HEK293 (cell line): Measurements from ENCODE around the gene SARNP.

Source experiments
- CTCF ChIA-PET: fragments of 350-600 bp; formaldehyde crosslinking; extraction: SDS; loops from one replicate; lab custom pipeline; 2021; ENCODE audit warnings: antibody characterized with exemption; lab: Yijun Ruan, JAX
- POLR2A ChIA-PET: fragments of 300-600 bp; formaldehyde crosslinking; extraction: SDS; loops from one replicate; lab custom pipeline; 2020; ENCODE audit warnings: antibody characterized with exemption, inconsistent platforms; lab: Yijun Ruan, JAX
- H3K27ac ChIP-seq: fragments of 200-500 bp; sonication (Bioruptor generic); 2 replicates; pipeline ENCODE4 v1.5.1; 2014; ENCODE audit warnings: low read depth, low read length, control low read depth, inconsistent platforms; ENCODE audit errors: extremely low read depth
- H3K36me3 ChIP-seq, 2 experiments: fragments of 200-500 bp in 1 of 2; sonication (Bioruptor generic) in 1 of 2; 1 replicate in 1 of 2; 2 replicates in 1 of 2; pipeline ENCODE4 v1.5.1; 2014 to 2017; ENCODE audit warnings: inconsistent platforms in 2 of 2, low read length in 2 of 2; ENCODE audit not compliant: control insufficient read depth in 2 of 2, insufficient read depth in 1 of 2
- H3K4me1 ChIP-seq: fragments of 200-500 bp; sonication (Bioruptor generic); 2 replicates; pipeline ENCODE4 v1.5.1; 2014; ENCODE audit warnings: mild to moderate bottlenecking, low read length, inconsistent platforms; ENCODE audit not compliant: control insufficient read depth, insufficient read depth
- H3K4me3 ChIP-seq: 2 replicates; pipeline ENCODE4 v1.5.1; 2011; ENCODE audit warnings: low read depth, mild to moderate bottlenecking, control low read depth, low read length, moderate library complexity
- H3K9me3 ChIP-seq: fragments of 200-500 bp; sonication (Bioruptor generic); 2 replicates; pipeline ENCODE4 v1.5.1; 2014; ENCODE audit warnings: low read depth, low read length, inconsistent platforms; ENCODE audit not compliant: control insufficient read depth, insufficient read depth
- BCL11B ChIP-seq: fragments of 450-650 bp; formaldehyde crosslinking; IDR thresholded peaks from 2 replicates; pipeline ENCODE4 v1.5.1; 2016; ENCODE audit warnings: low read depth, missing biosample characterization, missing genetic modification characterization
- CTCF ChIP-seq: fragments of 450-650 bp; formaldehyde crosslinking; IDR thresholded peaks from 2 replicates; pipeline ENCODE4 v1.5.1; 2016; ENCODE audit warnings: missing biosample characterization, missing genetic modification characterization
- EGR2 ChIP-seq: fragments of 450-650 bp; formaldehyde crosslinking; IDR thresholded peaks from 2 replicates; pipeline ENCODE4 v1.5.1; 2016; ENCODE audit warnings: low read depth, missing biosample characterization, missing genetic modification characterization
- GLIS2 ChIP-seq: fragments of 450-650 bp; formaldehyde crosslinking; IDR thresholded peaks from 2 replicates; pipeline ENCODE4 v1.5.1; 2016; ENCODE audit warnings: missing biosample characterization, missing genetic modification characterization
- KLF8 ChIP-seq: fragments of 450-650 bp; formaldehyde crosslinking; IDR thresholded peaks from 2 replicates; pipeline ENCODE4 v1.5.1; 2016; ENCODE audit warnings: missing biosample characterization, missing genetic modification characterization
- SALL2 ChIP-seq: fragments of 450-650 bp; formaldehyde crosslinking; IDR thresholded peaks from 2 replicates; pipeline ENCODE4 v1.5.0; 2017; ENCODE audit warnings: missing biosample characterization, mild to moderate bottlenecking, missing genetic modification characterization, borderline replicate concordance
- SCRT2 ChIP-seq: fragments of 450-650 bp; formaldehyde crosslinking; IDR thresholded peaks from 2 replicates; pipeline ENCODE4 v1.5.1; 2016; ENCODE audit warnings: missing biosample characterization, missing genetic modification characterization
- YY1 ChIP-seq: fragments of 450-650 bp; formaldehyde crosslinking; IDR thresholded peaks from 2 replicates; pipeline ENCODE4 v1.5.1; 2018; ENCODE audit warnings: missing biosample characterization, missing genetic modification characterization
- ZBTB48 ChIP-seq: fragments of 450-650 bp; formaldehyde crosslinking; IDR thresholded peaks from 2 replicates; pipeline ENCODE4 v1.5.1; 2016; ENCODE audit warnings: missing biosample characterization, missing genetic modification characterization
- ZEB2 ChIP-seq: fragments of 450-650 bp; formaldehyde crosslinking; IDR thresholded peaks from 2 replicates; pipeline ENCODE4 v1.5.1; 2016; ENCODE audit warnings: missing biosample characterization, missing genetic modification characterization
- ZIC2 ChIP-seq: fragments of 450-650 bp; formaldehyde crosslinking; IDR thresholded peaks from 2 replicates; pipeline ENCODE4 v1.5.1; 2016; ENCODE audit warnings: missing biosample characterization, missing genetic modification characterization
- ZNF112 ChIP-seq: fragments of 450-650 bp; formaldehyde crosslinking; IDR thresholded peaks from 2 replicates; pipeline ENCODE4 v1.5.0; 2017; ENCODE audit warnings: missing biosample characterization, missing genetic modification characterization
- ZNF19 ChIP-seq: fragments of 450-650 bp; formaldehyde crosslinking; IDR thresholded peaks from 2 replicates; pipeline ENCODE4; 2016; ENCODE audit warnings: missing biosample characterization, missing genetic modification characterization, low read depth
- ZNF202 ChIP-seq: fragments of 450-650 bp; formaldehyde crosslinking; IDR thresholded peaks from 2 replicates; pipeline ENCODE4 v1.5.1; 2016; ENCODE audit warnings: missing biosample characterization, missing genetic modification characterization, borderline replicate concordance
- ZNF335 ChIP-seq: fragments of 450-650 bp; formaldehyde crosslinking; conservative IDR thresholded peaks from 2 replicates; pipeline ENCODE4 v1.5.1; 2016; ENCODE audit warnings: missing biosample characterization, missing genetic modification characterization
- ZNF600 ChIP-seq: fragments of 450-650 bp; formaldehyde crosslinking; IDR thresholded peaks from 2 replicates; pipeline ENCODE4 v1.5.1; 2016; ENCODE audit warnings: missing biosample characterization, missing genetic modification characterization
- ZNF654 ChIP-seq: fragments of 450-650 bp; formaldehyde crosslinking; IDR thresholded peaks from 2 replicates; pipeline ENCODE4 v1.5.1; 2016; ENCODE audit warnings: low read depth, missing biosample characterization, missing genetic modification characterization
- ZNF677 ChIP-seq: fragments of 450-650 bp; IDR thresholded peaks from 2 replicates; pipeline ENCODE4 v1.5.0; 2018; ENCODE audit warnings: missing biosample characterization, mild to moderate bottlenecking, missing genetic modification characterization, moderate library complexity
- TF ChIP-seq, protein P1 (sequence below): fragments of 450-650 bp; formaldehyde crosslinking; IDR thresholded peaks from 2 replicates; pipeline ENCODE4; 2016; ENCODE audit warnings: missing biosample characterization, missing genetic modification characterization
- TF ChIP-seq, protein P2 (sequence below): fragments of 450-650 bp; formaldehyde crosslinking; IDR thresholded peaks from 2 replicates; pipeline ENCODE4 v1.5.1; 2016; ENCODE audit warnings: missing biosample characterization, missing genetic modification characterization

The SARNP gene

GRCh38 chr12:55723516-55724225 lies 93.9 kb downstream of the SARNP start (continued):
- TF ChIP-seq ZIC2 (peak; percentile 41; the same call in 1 of the 2 replicates), ZNF335 (tag by site-specific recombination) (no peak), ZEB2 (tag by site-specific recombination) (no peak), ZNF112 (tag by site-specific recombination) (no peak), ZBTB48 (tag by site-specific recombination) (no peak), KLF8 (tag by site-specific recombination) (no peak)
- TF ChIP-seq, protein P1, sequence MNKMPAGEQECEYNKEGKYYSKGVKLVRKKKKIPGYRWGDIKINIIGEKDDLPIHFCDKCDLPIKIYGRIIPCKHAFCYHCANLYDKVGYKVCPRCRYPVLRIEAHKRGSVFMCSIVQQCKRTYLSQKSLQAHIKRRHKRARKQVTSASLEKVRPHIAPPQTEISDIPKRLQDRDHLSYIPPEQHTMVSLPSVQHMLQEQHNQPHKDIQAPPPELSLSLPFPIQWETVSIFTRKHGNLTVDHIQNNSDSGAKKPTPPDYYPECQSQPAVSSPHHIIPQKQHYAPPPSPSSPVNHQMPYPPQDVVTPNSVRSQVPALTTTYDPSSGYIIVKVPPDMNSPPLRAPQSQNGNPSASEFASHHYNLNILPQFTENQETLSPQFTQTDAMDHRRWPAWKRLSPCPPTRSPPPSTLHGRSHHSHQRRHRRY = no peak

GRCh38 chr12:55722948-55723347 lies 94.6 kb downstream of the SARNP start:
- CTCF ChIA-PET = interaction anchor here (0.7 to 7.0 kb wide), 6 partner anchors 8 to 77 kb away, joined by 3 to 127 read pairs (median 4); partner anchors contain the start of gene ITGA7
- H3K4me3 ChIP-seq = no peak overlapping the region
- peaks cover 12 to 72% of the 10 kb centered on the region in 2 experiments for H3K36me3 ChIP-seq
- H3K4me1 ChIP-seq = peaks cover under 1% of the 10 kb centered on the region; the same call in 1 of the 2 replicates
- H3K9me3 ChIP-seq = no peaks in the 10 kb centered on the region
- no peak for TF ChIP-seq SALL2 (tag by site-specific recombination)
- no peak overlapping the region for H3K27ac ChIP-seq
- POLR2A ChIA-PET = interaction anchor here (0.6 to 1.3 kb wide), 3 partner anchors 22 to 145 kb away, joined by 3 to 4 read pairs (median 4); no protein-coding TSS in a partner anchor

GRCh38 chr12:55721601-55722213 lies 95.8 kb downstream of the SARNP start:
- POLR2A ChIA-PET = no interaction called here
- CTCF ChIA-PET = interaction anchor here (0.6 to 7.0 kb wide), 8 partner anchors 8 to 319 kb away, joined by 3 to 127 read pairs (median 6); partner anchors contain the start of gene ITGA7

DNA sequence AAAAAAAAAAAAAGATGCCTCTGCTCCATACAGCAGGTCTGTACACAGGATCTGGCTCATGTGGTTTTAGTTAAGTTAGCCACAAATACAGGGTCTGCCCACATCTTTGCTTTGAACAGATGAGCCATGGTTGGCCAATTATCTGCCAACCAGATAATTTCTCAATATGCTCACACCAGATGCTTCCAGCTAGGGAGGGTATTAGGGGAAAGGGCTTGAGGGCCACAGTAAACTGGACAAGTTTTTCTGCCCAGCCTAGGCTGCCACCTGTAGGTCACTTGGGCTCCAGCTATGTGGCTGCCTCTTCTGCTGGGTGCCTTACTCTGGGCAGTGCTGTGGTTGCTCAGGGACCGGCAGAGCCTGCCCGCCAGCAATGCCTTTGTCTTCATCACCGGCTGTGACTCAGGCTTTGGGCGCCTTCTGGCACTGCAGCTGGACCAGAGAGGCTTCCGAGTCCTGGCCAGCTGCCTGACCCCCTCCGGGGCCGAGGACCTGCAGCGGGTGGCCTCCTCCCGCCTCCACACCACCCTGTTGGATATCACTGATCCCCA lies 96.6 kb downstream of the SARNP start:
- Histone ChIP-seq H3K4me1 (peaks cover 13% of the 10 kb centered on the region; the same call in 1 of the 2 replicates), H3K36me3 (peaks cover 6 to 54% of the 10 kb centered on the region in 2 experiments), H3K9me3 (no peaks in the 10 kb centered on the region), H3K27ac (no peak overlapping the region), H3K4me3 (no peak overlapping the region)
- CTCF ChIA-PET = interaction anchor here (0.6 to 7.0 kb wide), 11 partner anchors 9 to 105 kb away, joined by 3 to 127 read pairs (median 5); partner anchors contain the start of gene ITGA7
- POLR2A ChIA-PET = interaction anchor here (0.7 to 1.7 kb wide), 3 partner anchors 8 to 20 kb away, joined by 3 to 7 read pairs (median 4); partner anchors contain the start of gene CD63
- TF ChIP-seq ZNF654 (tag by site-specific recombination) = peak; percentile 30
- TF ChIP-seq, protein P2, sequence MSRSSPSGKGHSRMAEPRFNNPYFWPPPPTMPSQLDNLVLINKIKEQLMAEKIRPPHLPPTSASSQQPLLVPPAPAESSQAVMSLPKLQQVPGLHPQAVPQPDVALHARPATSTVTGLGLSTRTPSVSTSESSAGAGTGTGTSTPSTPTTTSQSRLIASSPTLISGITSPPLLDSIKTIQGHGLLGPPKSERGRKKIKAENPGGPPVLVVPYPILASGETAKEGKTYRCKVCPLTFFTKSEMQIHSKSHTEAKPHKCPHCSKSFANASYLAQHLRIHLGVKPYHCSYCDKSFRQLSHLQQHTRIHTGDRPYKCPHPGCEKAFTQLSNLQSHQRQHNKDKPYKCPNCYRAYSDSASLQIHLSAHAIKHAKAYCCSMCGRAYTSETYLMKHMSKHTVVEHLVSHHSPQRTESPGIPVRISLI = peak; percentile 83
- peak; percentile 79 for TF ChIP-seq ZBTB48 (tag by site-specific recombination)
- peak; percentile 32; the same call in 1 of the 2 replicates for TF ChIP-seq EGR2 (tag by site-specific recombination)
- TF ChIP-seq BCL11B = no peak
- peak; percentile 67; the same call in 1 of the 2 replicates for TF ChIP-seq CTCF (tag by site-specific recombination)
- no peak for TF ChIP-seq ZNF202 (tag by site-specific recombination)
- peak; percentile 75 for TF ChIP-seq SCRT2 (tag by site-specific recombination)
- TF ChIP-seq GLIS2 (tag by site-specific recombination) = peak; percentile 26; the same call in 1 of the 2 replicates
- no peak for TF ChIP-seq ZNF19 (tag by site-specific recombination)
- peak; percentile 36 for TF ChIP-seq ZNF335 (tag by site-specific recombination)
- no peak for TF ChIP-seq YY1
- 0 out of 2 replicates have a peak, but pooled peaks have one; percentile 39 for TF ChIP-seq ZNF600 (tag by site-specific recombination)

More at GRCh38 chr12:55721601-55722213, 95.8 kb downstream of the SARNP start:
- Histone ChIP-seq H3K9me3 (no peaks in the 10 kb centered on the region), H3K27ac (no peak overlapping the region), H3K4me3 (no peak overlapping the region), H3K4me1 (peaks cover 13% of the 10 kb centered on the region; the same call in 1 of the 2 replicates), H3K36me3 (peaks cover 12 to 61% of the 10 kb centered on the region in 2 experiments)
- TF ChIP-seq GLIS2 (tag by site-specific recombination) (0 out of 2 replicates have a peak, but pooled peaks have one; percentile 7), ZNF677 (tag by site-specific recombination) (no peak)
